Neural progenitor cell (in vitro differentiated cells): ENCODE measurements around the gene MPPED1. TPM values are rescaled to one million over a fixed set of nuclear protein-coding genes. Genes with fewer than 3 reads are reported as not detected.

Experiments
- DNase-seq: peaks from one replicate; pipeline ENCODE4 v3.0.0-alpha.2; 2016; ENCODE audit warnings: low spot score
- H2AFZ ChIP-seq: fragments of 200-600 bp; sonication (generic); replicated peaks from 2 replicates; pipeline ENCODE4 v1.6.1; 2016; ENCODE audit warnings: antibody characterized with exemption
- H3F3A ChIP-seq: fragments of 200-600 bp; sonication (generic); 2 replicates; pipeline ENCODE4 v1.6.1; 2016; ENCODE audit warnings: antibody characterized with exemption, low read depth
- H3K27ac ChIP-seq: fragments of 200-600 bp; sonication (generic); 2 replicates; pipeline ENCODE4 v1.5.1; 2016; ENCODE audit warnings: mild to moderate bottlenecking
- H3K27me3 ChIP-seq: fragments of 200-600 bp; sonication (generic); 2 replicates; pipeline ENCODE4 v1.6.1; 2016; ENCODE audit warnings: mild to moderate bottlenecking, moderate library complexity
- H3K36me3 ChIP-seq: fragments of 200-600 bp; sonication (generic); 2 replicates; pipeline ENCODE4 v1.5.1; 2016
- H3K4me1 ChIP-seq: fragments of 200-600 bp; sonication (generic); 2 replicates; pipeline ENCODE4 v1.6.1; 2016; ENCODE audit warnings: mixed run types
- H3K4me2 ChIP-seq: fragments of 200-600 bp; sonication (generic); 2 replicates; pipeline ENCODE4 v1.6.1; 2016
- H3K4me3 ChIP-seq: fragments of 200-600 bp; sonication (generic); 2 replicates; pipeline ENCODE4 v1.5.1; 2016
- H3K79me2 ChIP-seq: fragments of 200-600 bp; sonication (generic); 2 replicates; pipeline ENCODE4 v1.6.1; 2016; ENCODE audit warnings: low read depth
- H3K9ac ChIP-seq: fragments of 200-600 bp; sonication (generic); 2 replicates; pipeline ENCODE4 v1.6.1; 2016
- H3K9me3 ChIP-seq: fragments of 200-600 bp; sonication (generic); 2 replicates; pipeline ENCODE4 v1.5.1; 2016; ENCODE audit warnings: low read depth
- H4K20me1 ChIP-seq: fragments of 200-600 bp; sonication (generic); 2 replicates; pipeline ENCODE4 v1.6.1; 2016; ENCODE audit warnings: low read depth
- H3K27ac Mint-ChIP-seq: 3 replicates; pipeline ENCODE4 v1.8.0; 2021; ENCODE audit warnings: mixed read lengths
- H3K27me3 Mint-ChIP-seq: 2 replicates; pipeline ENCODE4 v1.8.0; 2022; ENCODE audit warnings: low read depth, mild to moderate bottlenecking, inconsistent platforms, moderate library complexity, mixed read lengths; ENCODE audit not compliant: insufficient read depth
- H3K36me3 Mint-ChIP-seq: 3 replicates; pipeline ENCODE4 v1.8.0; 2021; ENCODE audit warnings: mixed read lengths
- H3K4me1 Mint-ChIP-seq: 3 replicates; pipeline ENCODE4 v1.8.0; 2021; ENCODE audit warnings: mixed read lengths
- H3K4me3 Mint-ChIP-seq: 3 replicates; pipeline ENCODE4 v1.8.0; 2021; ENCODE audit warnings: mild to moderate bottlenecking, moderate library complexity, mixed read lengths
- H3K9me3 Mint-ChIP-seq: 3 replicates; pipeline ENCODE4 v1.8.0; 2020; ENCODE audit warnings: mixed read lengths
- CTCF ChIP-seq: fragments of 200-600 bp; sonication (generic); IDR thresholded peaks from 2 replicates; pipeline ENCODE4 v1.5.1; 2017; ENCODE audit warnings: antibody characterized with exemption, mild to moderate bottlenecking
- EZH2 ChIP-seq: fragments of 200-600 bp; sonication (generic); IDR thresholded peaks from 2 replicates; pipeline ENCODE4 v1.6.1; 2017; ENCODE audit warnings: antibody characterized with exemption, mild to moderate bottlenecking, moderate library complexity
- EZH2phosphoT487 ChIP-seq: fragments of 200-600 bp; sonication (generic); IDR thresholded peaks from 2 replicates; pipeline ENCODE4 v1.6.1; 2017; ENCODE audit warnings: antibody characterized with exemption
- total RNA-seq: library from RNA; depleted of rRNA; stranded (reverse); fragments of >200 nt; gene quantifications from 2 replicates; pipeline ENCODE4 v1.2.3, GENCODE V29; 2015; ENCODE audit warnings: low replicate concordance

Gene MPPED1
- total RNA-seq, 1 donor from 2014 or later: 2.0 TPM

- no peak overlapping the region for H3K4me2 ChIP-seq
- no peak for DNase-seq
- no peaks in the 10 kb centered on the region for H3K36me3 ChIP-seq
- H3K4me1 Mint-ChIP-seq: no peaks in the 10 kb centered on the region
- no peaks in the 10 kb centered on the region for H3K27me3 ChIP-seq
- H2AFZ ChIP-seq: no peak overlapping the region
- no peaks in the 10 kb centered on the region for H4K20me1 ChIP-seq
- H3K27ac ChIP-seq: no peak overlapping the region
- H3K4me1 ChIP-seq: no peaks in the 10 kb centered on the region
- TF ChIP-seq CTCF (no peak), EZH2phosphoT487 (no peak), EZH2 (no peak)
- no peak overlapping the region for H3K9ac ChIP-seq
- H3K79me2 ChIP-seq: no peaks in the 10 kb centered on the region
- no peak overlapping the region for H3K4me3 Mint-ChIP-seq
- peaks cover 3% of the 10 kb centered on the region for H3K27me3 Mint-ChIP-seq
- H3F3A ChIP-seq: no peaks in the 10 kb centered on the region
- no peak overlapping the region for H3K4me3 ChIP-seq
- no peaks in the 10 kb centered on the region for H3K9me3 ChIP-seq
- no peaks in the 10 kb centered on the region for H3K9me3 Mint-ChIP-seq
- H3K27ac Mint-ChIP-seq: no peak overlapping the region
- H3K36me3 Mint-ChIP-seq: no peaks in the 10 kb centered on the region
Measured at GRCh38 chr22:43526946-43527345, 115.1 kb downstream of the MPPED1 start.

GRCh38 chr22:43528601-43529360, 117.0 kb downstream of the MPPED1 start:
- H3K36me3 Mint-ChIP-seq: no peaks in the 10 kb centered on the region

GRCh38 chr22:43529461-43529860, 117.6 kb downstream of the MPPED1 start:
- H3F3A ChIP-seq: no peaks in the 10 kb centered on the region
- no peak for DNase-seq
- no peak overlapping the region for H3K27ac ChIP-seq
- H3K79me2 ChIP-seq: no peaks in the 10 kb centered on the region
- H3K9me3 Mint-ChIP-seq: no peaks in the 10 kb centered on the region
- TF ChIP-seq EZH2 (no peak), CTCF (no peak), EZH2phosphoT487 (no peak)
- no peak overlapping the region for H3K9ac ChIP-seq
- peaks cover 3% of the 10 kb centered on the region for H3K27me3 Mint-ChIP-seq
- no peaks in the 10 kb centered on the region for H3K4me1 ChIP-seq
- no peaks in the 10 kb centered on the region for H3K36me3 ChIP-seq
- H3K27me3 ChIP-seq: no peaks in the 10 kb centered on the region
- no peak overlapping the region for H3K4me2 ChIP-seq
- no peaks in the 10 kb centered on the region for H3K36me3 Mint-ChIP-seq
- H3K4me1 Mint-ChIP-seq: no peaks in the 10 kb centered on the region
- no peak overlapping the region for H2AFZ ChIP-seq
- no peaks in the 10 kb centered on the region for H3K9me3 ChIP-seq
- H4K20me1 ChIP-seq: no peaks in the 10 kb centered on the region
- H3K4me3 Mint-ChIP-seq: no peak overlapping the region
- no peak overlapping the region for H3K27ac Mint-ChIP-seq
- no peak overlapping the region for H3K4me3 ChIP-seq

More at GRCh38 chr22:43528601-43529360, 117.0 kb downstream of the MPPED1 start:
- TF ChIP-seq EZH2 (no peak), EZH2phosphoT487 (no peak), CTCF (no peak)
- DNase-seq: no peak
- no peak overlapping the region for H3K4me3 Mint-ChIP-seq
- Histone ChIP-seq H3K27me3 (no peaks in the 10 kb centered on the region), H3F3A (no peaks in the 10 kb centered on the region), H3K79me2 (no peaks in the 10 kb centered on the region), H3K4me2 (no peak overlapping the region), H3K36me3 (no peaks in the 10 kb centered on the region), H3K9ac (no peak overlapping the region), H4K20me1 (no peaks in the 10 kb centered on the region), H3K4me3 (no peak overlapping the region), H3K9me3 (no peaks in the 10 kb centered on the region), H2AFZ (no peak overlapping the region), H3K27ac (no peak overlapping the region), H3K4me1 (no peaks in the 10 kb centered on the region)
- no peaks in the 10 kb centered on the region for H3K4me1 Mint-ChIP-seq
- no peaks in the 10 kb centered on the region for H3K9me3 Mint-ChIP-seq
- H3K27ac Mint-ChIP-seq: no peak overlapping the region
- H3K27me3 Mint-ChIP-seq: peaks cover 3% of the 10 kb centered on the region
